HG02938 (cell line): ENCODE measurements around the gene NEIL1.
"Not testable (repeated sequence)": the region's sequence is repeated elsewhere in the genome, so short reads cannot be mapped to it uniquely, and the experiment has no call there.

Source experiments
- ATAC-seq: cut with Tn5 transposase; IDR thresholded peaks from one replicate; pipeline ENCODE4 v1.9.1; 2021; ENCODE audit warnings: mild to moderate bottlenecking, moderate library complexity; ENCODE audit not compliant: unreplicated experiment

The NEIL1 gene

GRCh38 chr15:75346796-75347221, at the start of gene NEIL1:
Gene NEIL1 (plus strand): TSS chr15:75347039. CDS start chr15:75348906, 1,867 bp downstream.
- ATAC-seq, result peak; percentile 2

GRCh38 chr15:75298541-75299310, 48.1 kb upstream of the NEIL1 start:
- not testable (repeated sequence) for ATAC-seq

GRCh38 chr15:75299311-75299688, 47.5 kb upstream of the NEIL1 start:
- not testable (repeated sequence) for ATAC-seq

GRCh38 chr15:75300026-75300425, 46.8 kb upstream of the NEIL1 start:
- ATAC-seq, result not testable (repeated sequence)

DNA sequence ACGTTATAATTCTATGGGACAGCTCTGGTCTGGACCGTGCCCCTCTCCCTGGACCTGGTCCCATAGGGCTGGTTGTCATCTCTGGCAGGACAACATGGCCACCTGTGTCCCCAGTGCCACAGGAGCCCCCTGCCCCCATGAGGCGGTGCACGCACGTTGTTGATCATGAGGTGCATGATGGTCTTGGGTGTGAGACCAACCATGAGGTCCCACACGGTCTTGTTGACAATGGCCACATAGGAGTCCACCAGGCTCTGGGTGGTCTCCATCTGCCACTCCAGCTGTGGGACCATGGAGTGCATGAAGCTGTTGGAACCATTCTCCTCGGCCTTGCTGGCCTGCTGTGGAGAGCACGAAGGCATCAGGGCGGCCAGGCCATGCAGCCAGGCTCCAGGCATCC, 44.5 kb upstream of the NEIL1 start:
- no peak for ATAC-seq

- ATAC-seq, result not testable (repeated sequence)
Observed at GRCh38 chr15:75302753-75303152, 44.1 kb upstream of the NEIL1 start.

DNA sequence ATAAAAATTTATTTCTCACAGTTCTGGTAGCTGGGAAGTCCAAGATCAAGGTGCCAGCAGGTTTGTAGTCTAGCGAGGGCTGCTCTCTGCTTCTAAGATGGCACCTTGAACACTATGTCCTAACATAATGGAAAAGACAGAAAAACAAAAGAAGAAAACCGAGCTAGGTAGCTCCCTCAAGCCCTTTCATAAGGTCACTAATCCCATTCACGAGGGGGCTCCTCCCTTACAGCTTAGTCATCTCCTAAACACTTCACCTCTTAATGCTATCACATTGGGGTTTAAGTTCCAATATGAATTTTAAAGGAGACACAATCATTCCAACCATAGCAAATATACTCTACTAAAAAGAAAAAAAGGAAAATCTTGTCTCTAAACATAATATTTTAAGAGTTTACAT, 40.7 kb upstream of the NEIL1 start:
- ATAC-seq, result no peak

DNA sequence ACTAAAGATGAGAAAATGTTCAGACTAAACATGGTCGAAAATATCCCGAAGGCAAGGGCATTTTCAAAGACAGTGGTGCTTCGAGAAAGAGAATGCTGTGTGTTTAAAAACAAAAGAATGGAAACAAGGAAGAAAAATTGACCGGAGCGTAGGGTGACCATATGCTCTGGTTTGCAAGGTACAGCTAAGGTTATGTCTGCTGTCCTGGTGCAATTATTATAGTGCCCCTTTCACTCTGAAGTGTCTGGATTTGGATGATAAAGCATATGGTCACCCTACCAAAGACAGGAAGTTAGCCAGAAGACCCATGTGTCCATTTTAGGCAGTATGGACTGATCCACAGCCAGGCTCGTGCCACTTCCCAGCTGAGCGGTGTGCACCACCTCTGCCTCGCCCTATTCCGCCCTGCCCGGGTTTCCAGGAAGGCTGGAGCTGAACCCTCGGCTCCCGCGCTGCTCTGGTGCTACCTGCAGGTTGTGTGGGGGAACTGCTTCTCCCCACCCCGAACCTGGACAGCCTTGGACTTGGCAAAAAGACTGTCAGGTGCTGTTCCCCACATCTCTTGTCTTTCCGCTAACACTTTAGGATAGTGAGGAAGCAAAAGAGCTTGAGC, 39.0 kb upstream of the NEIL1 start:
- ATAC-seq, result no peak

DNA sequence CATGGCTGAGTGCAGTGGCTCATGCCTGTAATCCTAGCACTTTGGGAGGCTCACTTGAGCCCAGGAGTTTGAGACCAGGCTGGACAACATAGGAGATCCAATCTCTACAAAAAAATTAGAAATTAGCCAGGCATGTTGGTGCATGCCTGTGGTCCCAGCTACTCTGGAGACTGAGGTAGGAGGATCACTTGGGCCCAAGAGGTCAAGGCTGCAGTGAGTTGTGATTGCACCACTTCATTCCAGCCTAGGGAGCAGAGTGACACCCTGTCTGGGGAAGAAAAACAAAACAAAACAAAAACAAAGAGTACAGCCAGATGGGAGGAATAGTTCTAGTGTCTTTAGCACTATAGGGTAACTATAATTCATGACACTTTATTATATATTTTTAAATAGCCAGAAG, 37.1 kb upstream of the NEIL1 start:
- no peak for ATAC-seq

DNA sequence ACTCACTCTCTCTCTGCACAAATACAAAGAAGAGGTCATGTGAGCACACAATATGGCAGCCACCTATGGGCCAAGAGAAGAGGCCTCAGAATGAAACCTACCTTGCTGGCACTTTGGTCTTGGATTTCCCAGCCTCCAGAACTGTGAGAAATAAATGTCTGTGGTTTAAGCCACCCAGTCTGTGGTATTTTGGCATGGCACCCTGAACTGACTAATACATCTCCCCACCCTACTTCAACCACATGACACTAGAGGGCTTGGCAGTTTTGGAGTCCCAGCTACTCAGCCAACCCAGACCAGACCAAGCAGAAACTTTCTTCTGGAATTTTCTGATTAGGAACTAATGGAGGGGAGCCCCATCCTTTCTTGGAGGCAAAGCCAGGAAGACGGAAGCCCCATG, 34.3 kb upstream of the NEIL1 start:
- not testable (repeated sequence) for ATAC-seq

- no peak for ATAC-seq
Observed at GRCh38 chr15:75313116-75313845, 33.6 kb upstream of the NEIL1 start.

- no peak for ATAC-seq
Observed at GRCh38 chr15:75314552-75315290, 32.1 kb upstream of the NEIL1 start.

- not testable (repeated sequence) for ATAC-seq
Observed at GRCh38 chr15:75319231-75319897, 27.5 kb upstream of the NEIL1 start.

- no peak for ATAC-seq
Observed at GRCh38 chr15:75321711-75322110, 25.1 kb upstream of the NEIL1 start.

DNA sequence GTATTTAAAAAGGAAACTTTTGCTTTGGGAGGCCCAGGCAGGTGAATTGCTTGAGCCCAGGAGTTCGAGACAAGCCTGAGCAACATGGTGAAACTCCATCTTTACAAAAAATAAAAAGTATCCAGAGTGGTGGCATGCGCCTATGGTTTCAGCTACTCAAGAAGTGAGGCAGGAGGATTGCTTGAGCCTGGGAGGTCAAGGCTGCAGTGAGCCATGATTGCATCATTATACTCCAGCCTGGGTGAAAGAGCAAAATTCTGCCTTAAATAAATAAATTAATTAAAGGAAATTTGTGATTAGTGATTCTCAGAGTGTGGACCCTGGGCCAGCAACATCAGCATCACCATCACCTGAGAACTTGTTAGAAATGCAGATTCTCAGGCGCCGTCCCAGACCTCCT, 20.9 kb upstream of the NEIL1 start:
- ATAC-seq, result no peak

DNA sequence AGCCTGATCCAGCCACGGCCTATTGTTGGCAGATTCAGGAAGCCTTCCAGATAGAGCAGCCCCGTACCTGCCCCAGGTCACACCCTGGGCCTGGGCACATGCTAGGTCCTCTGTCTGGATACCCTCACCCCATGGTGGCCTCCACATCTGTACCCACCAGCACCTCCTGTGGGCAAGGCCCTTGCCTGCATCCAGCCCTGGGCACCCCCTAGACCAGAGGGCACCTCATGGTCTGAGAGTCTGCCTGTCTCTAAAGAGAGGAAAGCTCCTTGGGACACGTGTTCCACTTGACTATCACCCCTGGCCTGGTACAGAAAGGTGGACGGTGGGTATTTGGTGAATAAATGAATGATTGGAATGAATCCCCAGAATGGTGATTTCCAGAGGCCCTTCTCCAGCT, 19.8 kb upstream of the NEIL1 start:
- ATAC-seq, result no peak

DNA sequence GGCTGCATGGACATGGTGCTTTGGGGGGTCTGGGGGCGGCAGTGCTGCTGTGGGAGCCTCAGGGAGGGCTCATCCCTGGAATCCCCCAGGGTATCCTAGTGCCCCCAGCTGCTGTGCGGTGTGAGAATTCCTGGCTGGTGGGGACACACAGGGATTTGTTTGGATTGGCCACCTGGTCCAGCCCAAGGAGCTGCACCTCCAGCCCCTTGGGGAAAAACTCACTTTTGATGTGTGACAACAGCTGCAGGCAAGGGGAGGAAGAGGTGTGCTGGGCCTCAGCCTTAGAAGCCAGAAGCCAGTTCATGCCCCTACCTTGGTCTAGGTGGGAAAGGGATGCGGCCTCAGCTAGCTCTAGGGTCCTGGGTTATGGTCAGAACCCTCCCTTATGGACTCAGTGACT, 19.3 kb upstream of the NEIL1 start:
- no peak for ATAC-seq

DNA sequence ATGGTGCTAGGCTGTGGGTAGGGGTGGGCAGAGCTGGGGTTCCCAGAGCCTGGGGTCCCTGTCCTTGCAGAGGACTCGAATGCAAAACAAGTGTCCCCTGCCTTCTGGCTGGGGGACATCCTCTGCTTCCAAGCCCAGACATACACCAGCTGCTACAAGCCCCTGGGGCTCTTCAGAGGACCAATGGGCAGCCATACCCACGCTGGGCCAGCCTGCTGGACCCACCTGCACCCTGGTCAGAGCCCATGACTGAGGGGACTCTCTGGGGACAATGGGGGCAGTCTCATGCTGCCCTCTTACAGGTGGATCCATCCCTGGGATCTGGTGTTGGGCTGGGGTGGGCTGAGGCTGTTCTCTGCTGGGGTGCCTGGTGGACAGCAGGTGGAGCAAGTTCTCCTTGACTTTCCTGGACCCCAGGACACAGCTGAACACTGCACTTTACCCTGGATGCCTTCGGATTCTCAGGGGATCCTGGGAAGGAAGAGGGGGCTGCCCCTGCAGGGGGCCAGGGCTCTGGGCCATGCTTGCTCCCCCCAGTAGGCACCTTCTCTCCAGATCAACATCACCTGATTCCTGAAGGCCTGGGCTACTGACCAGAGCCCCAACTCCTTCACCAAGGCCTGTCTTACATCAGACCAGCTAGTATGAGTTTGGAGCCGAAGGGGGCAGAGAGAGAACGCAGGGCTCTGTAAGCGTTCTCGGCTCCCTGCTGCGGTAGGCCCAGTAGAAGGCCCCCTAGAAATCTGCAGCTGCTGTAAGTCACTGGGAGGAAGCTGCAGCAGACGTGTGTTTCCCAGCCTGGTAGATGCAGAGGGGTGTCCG, 18.1 kb upstream of the NEIL1 start:
- no peak for ATAC-seq

- ATAC-seq, result no peak
Observed at GRCh38 chr15:75329571-75329970, 17.3 kb upstream of the NEIL1 start.

DNA sequence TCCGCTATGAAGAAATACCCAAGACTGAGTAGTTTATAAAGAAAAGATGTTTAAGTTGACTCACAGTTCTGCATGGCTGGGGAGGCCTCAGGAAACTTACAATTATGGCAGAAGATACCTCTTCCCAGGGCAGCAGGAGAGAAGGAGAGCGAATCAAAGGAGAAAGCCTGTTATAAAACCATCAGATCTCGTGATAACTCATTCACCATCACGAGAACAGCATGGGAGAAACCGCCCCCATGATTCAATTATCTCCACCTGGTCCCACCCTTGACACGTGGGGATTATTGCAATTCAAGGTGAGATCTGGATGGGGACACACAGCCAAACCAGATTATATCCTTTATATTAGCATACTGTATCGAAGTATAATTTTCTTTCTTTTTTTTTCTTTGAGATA, 14.7 kb upstream of the NEIL1 start:
- not testable (repeated sequence) for ATAC-seq
